G401.6 (cell line): ENCODE data around the gene APRT.
"Not testable (repeated sequence)": the region's sequence is repeated elsewhere in the genome, so short reads cannot be mapped to it uniquely, and the experiment has no call there.

Experiments
- FAIRE-seq: peaks from 2 replicates; lab custom pipeline; 2012; peaks lifted over from hg19 to GRCh38; lab: Jason Lieb, UNC

APRT gene

GRCh38 chr16:88785106-88785924 is 26.4 kb downstream of the APRT start, which contains the start of gene PIEZO1:
Gene PIEZO1, minus strand, starts transcription at chr16:88785220. Its CDS starts 256 bp downstream, at chr16:88784964.
- FAIRE-seq: no peak

DNA sequence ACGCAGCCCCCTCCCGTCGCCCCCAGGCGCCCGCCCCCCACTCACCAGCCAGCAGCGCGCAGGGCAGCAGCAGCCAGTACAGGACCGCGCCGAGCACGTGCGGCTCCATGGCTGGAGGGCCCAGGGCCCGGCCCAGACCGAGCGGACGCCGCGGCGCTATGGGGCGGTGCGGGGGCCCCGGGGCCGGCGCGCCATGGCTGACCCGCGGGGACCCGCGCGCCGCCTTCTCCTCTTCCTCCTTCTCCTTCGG is 26.9 kb downstream of the APRT start:
- FAIRE-seq: no peak

GRCh38 chr16:88784074-88784855 is 27.5 kb downstream of the APRT start:
- FAIRE-seq: no peak

DNA sequence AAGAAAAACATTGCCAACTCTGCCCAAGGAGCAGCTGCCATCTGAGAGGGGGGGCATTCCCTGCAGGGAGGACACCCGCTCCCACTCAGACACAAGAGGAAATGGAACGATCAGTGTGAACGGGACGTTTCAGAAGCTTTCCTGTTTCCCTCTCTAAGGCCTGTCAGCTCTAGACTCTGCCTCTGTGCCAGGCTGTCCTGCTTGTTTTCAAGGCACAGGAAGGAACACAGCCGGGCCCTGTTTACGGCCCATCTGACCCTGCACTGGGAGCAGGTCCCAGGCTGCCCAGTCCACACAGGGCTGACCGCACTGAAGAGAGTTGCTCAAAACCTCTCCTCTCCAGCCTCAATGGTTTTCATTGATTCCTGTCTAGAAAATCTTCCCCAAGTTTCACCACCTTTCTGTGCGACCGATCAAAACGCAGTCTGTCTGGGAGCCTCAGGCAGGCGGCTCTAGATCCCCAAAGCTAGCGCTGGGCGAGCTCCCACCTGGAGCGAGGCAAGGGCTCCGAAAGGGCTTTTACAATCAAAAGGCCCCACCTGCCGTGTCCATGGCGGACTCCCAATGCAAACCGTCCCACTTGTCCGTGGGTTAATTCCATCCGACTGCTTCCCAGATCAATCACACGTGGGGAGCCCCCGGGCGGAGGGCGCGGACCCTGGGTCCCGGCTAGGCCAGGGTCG is 28.2 kb downstream of the APRT start:
- FAIRE-seq: no peak

- FAIRE-seq: no peak
Observed at GRCh38 chr16:88782454-88783390, 29.0 kb downstream of the APRT start.

GRCh38 chr16:88781140-88782077 is 30.3 kb downstream of the APRT start:
- FAIRE-seq: no peak

DNA sequence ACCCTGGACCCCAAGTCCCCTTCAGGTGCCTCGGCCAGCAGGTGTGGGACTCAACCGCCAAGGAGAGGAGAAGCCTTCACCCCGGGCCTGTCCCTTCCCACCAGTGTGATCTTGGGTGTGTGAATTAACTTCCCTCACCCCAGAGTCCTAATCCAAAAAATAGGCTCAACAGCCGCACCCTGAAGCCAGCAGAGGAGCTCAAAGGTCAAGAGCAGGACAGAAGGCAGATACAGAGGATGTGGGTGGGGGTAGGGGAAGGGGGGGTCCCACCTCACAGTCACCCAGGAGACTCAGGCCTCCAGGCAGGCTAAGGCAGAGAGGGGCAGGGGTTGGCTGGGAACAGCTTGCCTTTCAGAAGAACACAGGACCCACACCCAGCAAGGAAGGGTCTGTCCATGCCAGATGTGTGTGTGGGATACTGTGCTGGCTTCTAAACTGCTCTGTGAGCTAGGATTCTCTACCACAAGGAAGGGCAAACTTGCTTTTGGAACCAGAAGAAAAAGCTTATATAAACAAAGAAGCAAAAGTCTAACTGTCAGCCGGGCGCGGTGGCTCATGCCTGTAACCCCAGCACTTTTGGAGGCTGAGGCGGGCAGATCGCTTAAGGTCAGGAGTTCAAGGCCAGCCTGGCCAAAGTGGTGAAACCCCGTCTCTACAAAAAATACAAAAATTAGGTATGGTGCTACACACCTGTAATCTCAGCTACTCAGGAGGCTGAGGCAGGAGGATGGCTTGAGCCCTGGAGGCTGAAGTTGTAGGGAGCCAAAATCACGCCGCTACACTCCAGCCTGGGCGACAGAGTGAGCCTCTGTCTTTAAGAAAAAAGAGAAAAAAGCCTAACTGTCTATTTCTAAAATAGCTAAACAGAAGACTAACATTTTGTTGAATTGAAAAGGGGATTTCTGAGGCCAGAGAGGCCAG is 31.3 kb downstream of the APRT start:
- no peak for FAIRE-seq

GRCh38 chr16:88779406-88780141 is 32.2 kb downstream of the APRT start:
- FAIRE-seq: no peak

- FAIRE-seq: no peak
Observed at GRCh38 chr16:88778541-88779065, 33.1 kb downstream of the APRT start.

DNA sequence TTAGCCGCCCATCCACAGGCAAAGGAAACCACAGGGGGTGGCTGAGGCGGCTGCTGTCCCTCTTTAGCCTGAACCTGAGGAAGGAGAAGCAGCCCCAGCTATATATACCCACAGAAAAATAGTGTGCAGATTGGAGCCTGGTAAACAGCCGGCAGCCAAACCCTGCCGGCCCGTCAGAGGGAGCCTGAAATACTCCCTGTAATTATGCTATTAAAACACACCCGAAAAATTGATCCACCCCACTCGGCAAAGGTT is 33.5 kb downstream of the APRT start:
- FAIRE-seq: no peak

- no peak for FAIRE-seq
Observed at GRCh38 chr16:88777471-88778270, 34.1 kb downstream of the APRT start.

DNA sequence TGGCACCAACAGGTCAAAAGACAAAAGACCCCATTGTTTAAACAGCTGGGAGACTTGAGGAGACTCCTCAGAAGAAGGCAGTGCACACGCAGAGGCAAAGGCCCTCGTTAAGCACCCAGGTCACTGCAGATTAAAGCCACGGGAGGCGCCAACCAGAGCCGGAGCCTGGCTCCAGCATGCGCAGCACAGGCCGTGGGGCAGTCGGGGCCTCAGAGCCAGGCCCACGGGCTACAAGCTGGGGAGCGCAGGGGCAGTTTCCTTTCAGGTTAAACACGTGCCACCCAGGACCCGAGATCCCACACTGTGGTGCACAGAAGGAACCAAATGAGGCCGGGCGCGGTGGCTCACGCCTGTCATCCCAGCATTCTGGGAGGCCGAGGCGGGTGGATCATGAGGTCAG is 35.9 kb downstream of the APRT start:
- no peak for FAIRE-seq

DNA sequence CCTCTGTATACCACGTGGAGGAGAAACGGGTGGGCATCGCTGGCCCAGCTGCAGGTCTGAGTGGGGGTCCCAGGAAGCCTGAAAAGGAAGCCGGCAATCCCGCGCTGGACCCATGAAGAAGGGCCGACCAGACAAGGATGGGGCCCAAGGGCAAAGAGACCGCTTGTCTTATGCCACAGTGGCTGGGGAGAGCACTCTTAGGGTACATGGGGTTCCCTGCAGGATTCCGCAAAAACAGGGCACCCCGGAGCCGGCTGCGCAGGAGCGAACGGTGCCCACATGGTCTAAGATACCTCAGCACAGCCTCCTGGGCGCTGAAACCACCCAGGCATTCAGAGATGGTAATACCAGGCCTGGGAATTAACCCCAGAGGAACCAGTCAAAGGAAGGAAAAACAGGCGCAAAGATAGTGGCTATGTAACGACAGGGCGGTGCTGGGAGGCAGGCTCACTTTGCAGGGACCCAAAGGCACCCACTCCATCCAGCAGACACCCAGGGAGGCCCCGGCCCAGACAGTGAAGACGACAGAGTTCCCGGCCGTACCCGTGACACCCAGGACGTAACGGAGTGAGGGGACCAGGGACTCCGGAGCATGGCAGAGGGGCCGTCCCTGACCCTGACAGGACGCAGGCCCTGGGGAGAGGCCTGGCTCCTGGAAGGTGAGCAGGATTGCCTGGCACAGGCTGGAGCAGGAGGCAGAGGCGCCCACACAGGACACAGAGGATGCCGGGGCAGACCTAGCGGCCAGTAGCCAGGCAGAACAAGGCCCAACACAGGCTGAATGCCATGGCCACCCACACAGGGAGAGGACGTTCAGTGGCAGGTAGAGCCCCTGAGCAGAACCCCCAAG is 37.0 kb downstream of the APRT start:
- FAIRE-seq: no peak

DNA sequence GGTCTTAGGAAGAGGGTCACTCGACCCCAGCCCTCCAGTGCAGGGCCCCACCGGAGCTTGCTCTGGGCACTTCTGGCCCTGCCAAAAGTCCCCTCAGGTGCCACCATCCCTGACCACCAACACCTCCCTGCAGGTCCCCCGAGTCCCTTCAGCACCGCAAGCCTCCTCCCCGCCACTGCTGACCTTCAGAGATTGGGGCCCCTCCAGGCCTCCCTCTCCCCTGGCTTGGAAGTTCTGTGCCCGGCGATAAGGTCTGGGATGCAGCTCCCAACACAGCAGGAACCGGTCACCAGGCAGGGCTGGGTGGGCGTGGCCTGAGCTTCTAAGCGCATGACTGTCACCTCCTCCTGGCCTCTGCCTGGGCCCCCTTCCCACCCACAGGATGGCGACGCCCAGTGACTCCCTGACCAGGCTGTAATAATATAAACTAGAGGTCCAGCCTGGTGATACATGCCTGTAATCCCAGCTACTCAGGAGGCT is 37.9 kb downstream of the APRT start:
- FAIRE-seq: no peak

DNA sequence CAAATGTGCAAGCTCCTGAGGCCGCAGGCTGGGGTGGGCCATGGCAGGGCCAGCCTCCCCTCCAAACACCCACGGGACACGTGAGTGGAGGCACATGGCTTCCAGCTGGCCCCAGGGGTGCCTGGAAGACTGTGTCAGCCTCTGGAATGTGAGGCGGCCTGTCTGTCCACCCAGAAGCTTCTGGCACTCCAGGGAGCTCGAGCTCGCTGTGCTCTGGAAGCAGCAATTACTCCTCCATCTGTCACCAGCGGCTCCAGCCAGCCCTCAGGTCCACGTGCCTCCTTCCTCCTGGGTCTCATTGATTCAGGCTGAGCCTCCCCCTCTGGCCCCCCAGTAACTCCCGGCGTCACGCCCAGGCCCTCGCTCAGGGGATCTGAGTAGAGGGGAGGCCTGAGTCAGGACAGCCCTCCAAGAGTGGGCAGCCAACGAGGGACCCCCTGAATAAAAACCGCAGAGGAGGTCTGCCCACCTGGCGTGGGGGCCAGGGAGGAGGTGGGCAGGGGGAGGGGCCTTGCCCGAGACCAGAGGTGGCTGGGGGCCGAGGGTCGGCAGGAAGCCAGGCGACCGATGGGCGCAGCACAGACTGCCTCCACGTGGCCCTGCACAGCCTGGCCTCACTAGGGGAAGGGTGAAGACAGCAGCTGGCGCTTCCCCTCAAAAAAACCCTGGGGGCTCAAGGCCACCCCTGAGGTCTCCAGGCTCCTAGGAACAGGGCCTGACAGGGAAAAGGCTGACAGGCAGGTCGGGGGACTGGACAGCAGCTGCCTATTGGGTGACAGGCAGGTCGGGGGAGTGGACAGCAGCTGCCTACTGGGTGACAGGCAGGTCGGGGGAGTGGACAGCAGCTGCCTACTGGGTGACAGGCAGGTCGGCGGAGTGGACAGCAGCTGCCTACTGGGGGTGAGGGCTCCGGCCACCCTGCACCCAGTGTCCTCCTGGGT is 38.6 kb downstream of the APRT start:
- FAIRE-seq: no peak

DNA sequence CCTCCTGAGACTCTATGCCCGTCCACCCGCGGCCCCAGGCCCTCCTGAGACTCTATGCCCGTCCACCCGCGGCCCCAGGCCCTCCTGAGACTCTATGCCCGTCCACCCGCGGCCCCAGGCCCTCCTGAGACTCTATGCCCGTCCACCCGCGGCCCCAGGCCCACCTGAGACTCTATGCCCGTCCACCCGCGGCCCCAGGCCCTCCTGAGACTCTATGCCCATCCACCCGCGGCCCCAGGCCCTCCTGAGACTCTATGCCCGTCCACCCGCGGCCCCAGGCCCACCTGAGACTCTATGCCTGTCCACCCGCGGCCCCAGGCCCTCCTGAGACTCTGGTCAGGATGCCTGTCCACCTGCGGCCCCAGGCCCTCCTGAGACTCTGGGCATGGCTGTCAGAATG is 39.9 kb downstream of the APRT start:
- not testable (repeated sequence) for FAIRE-seq
